ENCODE results near the gene RET.

RET gene

GRCh38 chr10:43075612-43076003 lies 1.3 kb upstream of the RET start:
- Histone ChIP-seq H3K79me1 (ENCODE audit: low read depth, low read length) (peaks cover 2% of the 10 kb centered on the region), H3K36me3 (replicated peaks in 1 of 2; ENCODE audit: control insufficient read depth in 2 of 2, insufficient read depth in 2 of 2, low read length in 2 of 2) (no peaks in the 10 kb centered on the region), H3K4ac (ENCODE audit: low read length) (no peak overlapping the region), H4K8ac (ENCODE audit: low read depth, low read length) (no peak overlapping the region), H4K91ac (ENCODE audit: low read depth, low read length, poor library complexity) (no peak overlapping the region), H3K14ac (ENCODE audit: low read length) (no peak overlapping the region), H3K9ac (ENCODE audit: low read depth, low read length, poor library complexity) (no peak overlapping the region), H3K18ac (ENCODE audit: low read length) (no peak overlapping the region), H2AFZ (ENCODE audit: low read length) (no peak overlapping the region), H3K23ac (ENCODE audit: low read depth, low read length, poor library complexity) (no peak overlapping the region), H3K9me3 (replicated peaks in 1 of 2; ENCODE audit: control insufficient read depth in 2 of 2, insufficient read depth in 1 of 2, low read depth in 1 of 2, low read length in 2 of 2) (peaks cover 0 to 2% of the 10 kb centered on the region in 2 donors), H2AK5ac (ENCODE audit: low read depth, low read length) (no peak overlapping the region), H2BK15ac (ENCODE audit: low read length) (no peak overlapping the region), H2BK5ac (ENCODE audit: low read length) (no peak overlapping the region), H2BK12ac (ENCODE audit: low read length) (no peak overlapping the region), H3K27ac (replicated peaks; ENCODE audit: low read length) (no peak overlapping the region), H2BK120ac (ENCODE audit: low read depth, low read length) (no peak overlapping the region), H3K27me3 (ENCODE audit: control insufficient read depth in 3 of 3, insufficient read depth in 3 of 3, low read depth in 1 of 3, low read length in 3 of 3) (peaks cover 6 to 76% (median 34%) of the 10 kb centered on the region in 3 experiments), H3K4me3 (ENCODE audit: low read length in 2 of 2) (no peak overlapping the region), H3K4me1 (ENCODE audit: control insufficient read depth in 2 of 2, insufficient read depth in 1 of 2, low read depth in 1 of 2, low read length in 2 of 2) (peaks cover 0 to 1% of the 10 kb centered on the region in 2 donors), H3K4me2 (ENCODE audit: insufficient read depth, low read length, poor library complexity, severe bottlenecking) (no peak overlapping the region)
- DNase-seq (ENCODE audit: low spot score), result no peak
- WGBS, 2 donors (ENCODE audit: extremely low coverage in 2 of 2, insufficient read length in 2 of 2, insufficient replicate concordance in 1 of 2), result no CpG with 5 or more reads among the region's 5 CpGs

DNA sequence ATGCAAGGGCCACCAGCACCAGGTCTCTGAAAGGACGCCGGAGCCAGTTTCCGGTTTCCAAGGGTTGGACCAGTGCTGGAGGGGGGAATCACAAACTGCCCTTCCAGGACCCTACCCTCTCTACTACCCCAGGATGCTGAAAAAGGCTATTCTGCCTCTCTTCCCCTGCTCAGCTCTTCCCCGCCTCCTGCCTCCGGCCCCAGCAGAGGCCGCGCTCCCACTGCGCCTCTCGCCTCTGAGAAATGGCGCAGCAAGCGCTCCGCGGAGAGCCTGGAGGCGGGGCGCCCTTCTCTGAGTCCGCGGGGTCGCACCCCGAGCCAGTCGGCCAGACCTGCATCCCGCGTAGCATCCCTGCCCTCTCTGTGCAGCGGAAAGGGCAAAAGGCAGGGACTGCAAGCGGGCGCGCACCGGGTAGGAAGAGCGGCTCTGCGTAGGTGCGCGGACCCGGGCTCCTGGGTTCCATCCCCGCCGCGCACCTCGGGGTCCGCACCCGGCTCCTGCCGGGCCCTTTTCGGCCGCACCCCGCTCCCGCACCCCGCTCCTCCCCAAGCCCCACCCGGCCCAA lies 476 bp upstream of the RET start:
- Histone ChIP-seq H2BK5ac (ENCODE audit: low read length) (peak overlapping the region; percentile 14), H3K4me2 (ENCODE audit: insufficient read depth, low read length, poor library complexity, severe bottlenecking) (peak overlapping the region; percentile 94), H3K4ac (ENCODE audit: low read length) (no peak overlapping the region), H4K91ac (ENCODE audit: low read depth, low read length, poor library complexity) (no peak overlapping the region), H2BK12ac (ENCODE audit: low read length) (no peak overlapping the region), H2AK5ac (ENCODE audit: low read depth, low read length) (no peak overlapping the region), H2AFZ (ENCODE audit: low read length) (no peak overlapping the region), H2BK15ac (ENCODE audit: low read length) (no peak overlapping the region), H3K4me1 (ENCODE audit: control insufficient read depth in 2 of 2, insufficient read depth in 1 of 2, low read depth in 1 of 2, low read length in 2 of 2) (peaks cover 0 to 1% of the 10 kb centered on the region in 2 donors), H3K9me3 (replicated peaks in 1 of 2; ENCODE audit: control insufficient read depth in 2 of 2, insufficient read depth in 1 of 2, low read depth in 1 of 2, low read length in 2 of 2) (peaks cover 0 to 2% of the 10 kb centered on the region in 2 donors), H3K79me1 (ENCODE audit: low read depth, low read length) (peaks cover 2% of the 10 kb centered on the region), H3K23ac (ENCODE audit: low read depth, low read length, poor library complexity) (no peak overlapping the region), H3K9ac (ENCODE audit: low read depth, low read length, poor library complexity) (peak overlapping the region; percentile 57), H2BK120ac (ENCODE audit: low read depth, low read length) (no peak overlapping the region), H3K14ac (ENCODE audit: low read length) (no peak overlapping the region), H3K18ac (ENCODE audit: low read length) (peak overlapping the region; percentile 65), H3K27me3 (ENCODE audit: control insufficient read depth in 3 of 3, insufficient read depth in 3 of 3, low read depth in 1 of 3, low read length in 3 of 3) (peaks cover 6 to 74% (median 34%) of the 10 kb centered on the region in 3 experiments), H4K8ac (ENCODE audit: low read depth, low read length) (no peak overlapping the region), H3K36me3 (replicated peaks in 1 of 2; ENCODE audit: control insufficient read depth in 2 of 2, insufficient read depth in 2 of 2, low read length in 2 of 2) (no peaks in the 10 kb centered on the region), H3K4me3 (ENCODE audit: low read length in 2 of 2) (peak overlapping the region in 1 of 2 donors; percentile 89), H3K27ac (replicated peaks; ENCODE audit: low read length) (no peak overlapping the region)
- DNase-seq (ENCODE audit: low spot score), result no peak
- WGBS, 2 donors (ENCODE audit: extremely low coverage in 2 of 2, insufficient read length in 2 of 2, insufficient replicate concordance in 1 of 2), result no CpG with 5 or more reads among the region's 45 CpGs

- H3K4me1 ChIP-seq (ENCODE audit: control insufficient read depth in 2 of 2, insufficient read depth in 1 of 2, low read depth in 1 of 2, low read length in 2 of 2), result peaks cover 0 to 1% of the 10 kb centered on the region in 2 donors
- peak overlapping the region; percentile 94 for H3K4me2 ChIP-seq (ENCODE audit: insufficient read depth, low read length, poor library complexity, severe bottlenecking)
- H3K4me3 ChIP-seq (ENCODE audit: low read length in 2 of 2), result peak overlapping the region in 1 of 2 donors; percentile 83
- H2BK120ac ChIP-seq (ENCODE audit: low read depth, low read length), result no peak overlapping the region
- H3K18ac ChIP-seq (ENCODE audit: low read length), result peak overlapping the region; percentile 95
- H2AK5ac ChIP-seq (ENCODE audit: low read depth, low read length), result peak overlapping the region; percentile 70
- H3K9ac ChIP-seq (ENCODE audit: low read depth, low read length, poor library complexity), result peak overlapping the region; percentile 92
- DNase-seq (ENCODE audit: low spot score), result no peak
- peaks cover 2% of the 10 kb centered on the region for H3K79me1 ChIP-seq (ENCODE audit: low read depth, low read length)
- H4K91ac ChIP-seq (ENCODE audit: low read depth, low read length, poor library complexity), result no peak overlapping the region
- no peak overlapping the region for H3K4ac ChIP-seq (ENCODE audit: low read length)
- no peak overlapping the region for H4K8ac ChIP-seq (ENCODE audit: low read depth, low read length)
- H3K27me3 ChIP-seq (ENCODE audit: control insufficient read depth in 3 of 3, insufficient read depth in 3 of 3, low read depth in 1 of 3, low read length in 3 of 3), result peaks cover 6 to 76% (median 34%) of the 10 kb centered on the region in 3 experiments
- no CpG with 5 or more reads among the region's 72 CpGs for WGBS, 2 donors (ENCODE audit: extremely low coverage in 2 of 2, insufficient read length in 2 of 2, insufficient replicate concordance in 1 of 2)
- H2BK15ac ChIP-seq (ENCODE audit: low read length), result peak overlapping the region; percentile 43
- H3K14ac ChIP-seq (ENCODE audit: low read length), result peak overlapping the region; percentile 56
- no peak overlapping the region for H2BK5ac ChIP-seq (ENCODE audit: low read length)
- H2BK12ac ChIP-seq (ENCODE audit: low read length), result no peak overlapping the region
- peaks cover 0 to 2% of the 10 kb centered on the region in 2 donors for H3K9me3 ChIP-seq (replicated peaks in 1 of 2; ENCODE audit: control insufficient read depth in 2 of 2, insufficient read depth in 1 of 2, low read depth in 1 of 2, low read length in 2 of 2)
- H3K36me3 ChIP-seq (replicated peaks in 1 of 2; ENCODE audit: control insufficient read depth in 2 of 2, insufficient read depth in 2 of 2, low read length in 2 of 2), result no peaks in the 10 kb centered on the region
- peak overlapping the region; percentile 61 for H2AFZ ChIP-seq (ENCODE audit: low read length)
- H3K23ac ChIP-seq (ENCODE audit: low read depth, low read length, poor library complexity), result no peak overlapping the region
- no peak overlapping the region for H3K27ac ChIP-seq (replicated peaks; ENCODE audit: low read length)
These were observed 727 bp downstream of the RET start for GRCh38 chr10:43077421-43078171.
